Neural crest cell (in vitro differentiated cells): ENCODE data around the gene AP5B1. TPM values are rescaled to one million over a fixed set of nuclear protein-coding genes. Genes with fewer than 3 reads are reported as not detected.

Experiments
- DNase-seq: peaks from one replicate; pipeline ENCODE4 v3.0.0; 2021; ENCODE audit warnings: low read depth, mixed read lengths, low spot score
- H3K27ac Mint-ChIP-seq: one replicate; pipeline ENCODE4 v1.8.0; 2021; ENCODE audit warnings: mild to moderate bottlenecking, mixed read lengths; ENCODE audit not compliant: unreplicated experiment
- H3K27me3 Mint-ChIP-seq: 2 replicates; pipeline ENCODE4 v1.8.0; 2021; ENCODE audit warnings: low read depth, mild to moderate bottlenecking, mixed read lengths
- H3K36me3 Mint-ChIP-seq: 2 replicates; pipeline ENCODE4 v1.8.0; 2021; ENCODE audit warnings: low read depth, mild to moderate bottlenecking, mixed read lengths
- H3K4me1 Mint-ChIP-seq: 2 replicates; pipeline ENCODE4 v1.8.0; 2021; ENCODE audit warnings: mixed read lengths
- H3K4me3 Mint-ChIP-seq: one replicate; pipeline ENCODE4 v1.8.0; 2021; ENCODE audit warnings: mild to moderate bottlenecking, mixed read lengths
- H3K9me3 Mint-ChIP-seq: 2 replicates; pipeline ENCODE4 v1.8.0; 2021; ENCODE audit warnings: mixed read lengths
- total RNA-seq: library from RNA; stranded (reverse); gene quantifications from 2 replicates; pipeline ENCODE4 v1.2.1, GENCODE V29; 2021
- TF ChIP-seq, protein P1 (sequence below): fragments of 200-600 bp; sonication (generic); conservative IDR thresholded peaks from 2 replicates; pipeline ENCODE4 v1.5.0; 2021; ENCODE audit warnings: antibody characterized with exemption, mild to moderate bottlenecking

The AP5B1 gene
- total RNA-seq, 1 donor from 2014 or later: 10.8 TPM

DNA sequence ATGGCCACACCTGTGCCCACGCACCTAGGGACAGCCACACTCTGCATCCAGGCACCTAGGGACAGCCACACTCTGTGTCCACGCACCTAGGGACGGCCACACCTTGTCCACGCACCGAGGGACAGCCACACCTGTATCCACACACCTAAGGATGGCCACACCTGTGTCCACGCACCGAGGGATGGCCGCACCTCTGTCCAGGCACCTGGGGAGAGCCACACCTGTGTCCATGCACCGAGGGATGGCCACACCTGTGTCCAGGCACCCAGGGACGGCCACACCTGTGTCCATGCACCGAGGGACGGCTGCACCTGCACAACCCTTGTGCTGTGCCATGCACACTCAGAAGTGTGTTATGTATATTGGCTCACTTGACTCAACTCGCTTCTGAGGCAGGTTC is 16.9 kb upstream of the AP5B1 start:
- no peak overlapping the region for H3K4me3 Mint-ChIP-seq
- TF ChIP-seq, protein P1, sequence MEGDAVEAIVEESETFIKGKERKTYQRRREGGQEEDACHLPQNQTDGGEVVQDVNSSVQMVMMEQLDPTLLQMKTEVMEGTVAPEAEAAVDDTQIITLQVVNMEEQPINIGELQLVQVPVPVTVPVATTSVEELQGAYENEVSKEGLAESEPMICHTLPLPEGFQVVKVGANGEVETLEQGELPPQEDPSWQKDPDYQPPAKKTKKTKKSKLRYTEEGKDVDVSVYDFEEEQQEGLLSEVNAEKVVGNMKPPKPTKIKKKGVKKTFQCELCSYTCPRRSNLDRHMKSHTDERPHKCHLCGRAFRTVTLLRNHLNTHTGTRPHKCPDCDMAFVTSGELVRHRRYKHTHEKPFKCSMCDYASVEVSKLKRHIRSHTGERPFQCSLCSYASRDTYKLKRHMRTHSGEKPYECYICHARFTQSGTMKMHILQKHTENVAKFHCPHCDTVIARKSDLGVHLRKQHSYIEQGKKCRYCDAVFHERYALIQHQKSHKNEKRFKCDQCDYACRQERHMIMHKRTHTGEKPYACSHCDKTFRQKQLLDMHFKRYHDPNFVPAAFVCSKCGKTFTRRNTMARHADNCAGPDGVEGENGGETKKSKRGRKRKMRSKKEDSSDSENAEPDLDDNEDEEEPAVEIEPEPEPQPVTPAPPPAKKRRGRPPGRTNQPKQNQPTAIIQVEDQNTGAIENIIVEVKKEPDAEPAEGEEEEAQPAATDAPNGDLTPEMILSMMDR: no peak
- H3K36me3 Mint-ChIP-seq: no peaks in the 10 kb centered on the region
- no peak overlapping the region for H3K27ac Mint-ChIP-seq
- H3K4me1 Mint-ChIP-seq: peaks cover 6% of the 10 kb centered on the region
- no peaks in the 10 kb centered on the region for H3K9me3 Mint-ChIP-seq
- peaks cover 10% of the 10 kb centered on the region for H3K27me3 Mint-ChIP-seq
- no peak for DNase-seq

DNA sequence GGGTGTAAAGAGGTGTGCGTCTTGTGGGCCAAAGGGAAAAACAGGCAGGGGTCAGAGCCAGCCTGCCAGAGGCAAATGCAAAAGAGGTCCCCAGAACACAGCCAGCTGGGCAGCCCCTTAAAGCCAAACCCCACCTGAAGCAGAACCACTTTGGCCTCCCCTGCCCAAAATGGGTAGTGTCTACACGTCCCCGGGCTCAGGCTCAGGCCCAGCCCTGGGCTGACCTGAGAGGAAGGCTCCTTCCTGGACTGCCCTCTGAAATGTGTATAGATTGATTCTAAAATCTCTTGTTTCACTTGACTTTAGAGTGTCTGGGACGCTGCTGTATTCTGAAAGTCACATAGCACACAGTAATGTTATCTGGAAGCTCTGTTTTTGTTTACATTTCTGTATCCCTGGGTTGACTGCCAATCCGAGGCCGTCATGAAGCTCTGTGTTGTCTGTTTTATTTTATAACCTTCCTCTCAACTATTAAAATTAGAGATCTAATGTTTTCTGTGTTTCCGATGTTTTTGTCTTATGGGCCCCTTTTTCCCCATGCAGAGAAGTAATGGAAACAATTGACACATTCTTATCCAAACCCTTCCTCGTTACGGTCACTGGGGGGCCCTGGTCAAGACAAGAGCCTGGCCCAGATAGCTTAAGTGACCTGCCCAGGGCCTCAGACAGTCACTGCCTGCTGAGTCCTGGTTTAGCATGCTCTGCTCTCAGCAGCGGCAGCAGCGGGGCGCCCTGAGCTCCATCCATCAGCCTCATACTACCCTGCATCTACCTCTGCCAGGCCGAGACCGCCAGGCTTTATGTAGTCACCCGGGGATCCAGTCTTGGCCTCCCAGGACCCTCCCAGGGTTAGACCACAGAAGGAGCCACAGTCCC is 16.2 kb upstream of the AP5B1 start:
- Mint-ChIP-seq H3K27me3 (peaks cover 12% of the 10 kb centered on the region), H3K4me3 (no peak overlapping the region), H3K4me1 (peaks cover 6% of the 10 kb centered on the region), H3K36me3 (no peaks in the 10 kb centered on the region), H3K27ac (peak overlapping the region; percentile 1), H3K9me3 (no peaks in the 10 kb centered on the region)
- TF ChIP-seq, protein P1: no peak
- DNase-seq: no peak

DNA sequence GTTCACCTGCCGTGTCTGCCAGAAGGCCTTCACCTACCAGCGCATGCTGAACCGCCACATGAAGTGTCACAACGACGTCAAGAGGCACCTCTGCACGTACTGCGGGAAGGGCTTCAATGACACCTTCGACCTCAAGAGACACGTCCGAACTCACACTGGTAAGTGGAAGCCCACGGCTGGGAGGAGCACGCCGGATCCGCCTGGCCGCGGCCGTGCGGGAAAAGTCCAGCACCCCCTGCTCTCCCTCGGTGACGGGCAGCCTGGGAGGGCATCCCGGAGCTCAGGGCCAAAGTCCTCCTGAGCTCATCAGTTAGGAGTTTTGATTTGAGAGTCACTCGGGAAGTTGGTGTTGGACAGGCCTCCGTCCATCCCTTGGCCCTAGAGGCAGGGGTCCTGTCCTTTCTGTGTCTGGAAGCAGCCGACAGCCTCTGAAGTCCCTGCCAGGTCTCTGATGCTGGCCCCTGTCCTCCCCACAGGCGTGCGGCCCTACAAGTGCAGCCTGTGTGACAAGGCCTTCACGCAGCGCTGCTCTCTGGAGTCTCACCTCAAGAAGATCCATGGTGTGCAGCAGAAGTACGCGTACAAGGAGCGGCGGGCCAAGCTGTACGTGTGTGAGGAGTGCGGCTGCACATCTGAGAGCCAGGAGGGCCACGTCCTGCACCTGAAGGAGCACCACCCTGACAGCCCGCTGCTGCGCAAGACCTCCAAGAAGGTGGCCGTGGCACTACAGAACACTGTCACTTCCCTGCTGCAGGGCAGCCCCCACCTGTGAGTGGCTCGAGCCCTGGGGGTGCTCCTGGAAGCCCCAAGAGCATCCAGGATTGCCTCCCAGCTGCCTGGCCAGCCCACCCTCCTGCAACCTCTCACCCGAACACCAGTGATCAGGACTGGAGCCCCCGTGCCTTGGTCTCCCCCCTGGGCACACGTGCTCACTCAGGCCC is 14.1 kb upstream of the AP5B1 start:
- no peak for DNase-seq
- Mint-ChIP-seq H3K4me1 (peaks cover 6% of the 10 kb centered on the region), H3K4me3 (no peak overlapping the region), H3K27ac (no peak overlapping the region), H3K36me3 (no peaks in the 10 kb centered on the region), H3K27me3 (peaks cover 25% of the 10 kb centered on the region), H3K9me3 (no peaks in the 10 kb centered on the region)
- TF ChIP-seq, protein P1: no peak

DNA sequence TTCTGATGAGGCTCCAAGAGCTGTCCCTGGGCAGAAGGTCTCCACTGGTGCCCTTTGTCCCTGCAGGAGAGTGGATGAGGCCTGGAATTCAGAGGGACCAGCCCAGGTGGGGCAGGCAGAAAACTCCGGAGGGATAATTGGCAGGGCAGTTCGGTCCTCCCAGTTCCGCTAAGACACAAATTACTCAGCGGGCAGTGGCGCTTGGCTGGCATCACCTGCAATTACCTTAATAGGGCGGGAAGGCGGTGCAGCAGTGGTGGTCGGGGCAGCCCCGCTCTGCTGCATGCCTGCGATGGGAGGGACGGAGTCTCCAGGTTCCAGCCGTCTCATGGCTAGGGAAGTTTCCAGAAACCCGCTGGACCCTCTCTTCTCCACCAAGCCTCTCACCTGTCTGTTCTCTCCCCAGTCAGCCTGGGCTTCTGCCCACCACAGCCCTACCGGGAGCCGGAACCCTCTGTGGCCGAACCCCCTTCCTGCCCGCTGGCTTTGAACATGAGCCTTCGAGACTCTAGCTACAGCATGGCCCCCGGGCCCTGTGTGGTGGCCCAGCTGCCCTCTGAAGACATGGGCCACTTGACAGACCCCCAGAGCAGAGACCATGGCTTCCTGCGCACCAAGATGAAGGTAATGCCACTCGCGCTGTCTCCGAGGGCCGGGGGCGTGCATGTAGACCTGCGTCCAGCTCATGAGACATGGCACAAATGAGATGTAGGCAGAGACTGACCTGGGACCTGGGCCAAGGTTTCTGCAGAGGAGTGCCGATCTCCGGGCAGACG is 13.0 kb upstream of the AP5B1 start:
- TF ChIP-seq, protein P1: no peak
- Mint-ChIP-seq H3K9me3 (no peaks in the 10 kb centered on the region), H3K36me3 (no peaks in the 10 kb centered on the region), H3K27me3 (peaks cover 36% of the 10 kb centered on the region), H3K4me1 (peaks cover 9% of the 10 kb centered on the region), H3K4me3 (no peak overlapping the region), H3K27ac (no peak overlapping the region)
- no peak for DNase-seq

DNA sequence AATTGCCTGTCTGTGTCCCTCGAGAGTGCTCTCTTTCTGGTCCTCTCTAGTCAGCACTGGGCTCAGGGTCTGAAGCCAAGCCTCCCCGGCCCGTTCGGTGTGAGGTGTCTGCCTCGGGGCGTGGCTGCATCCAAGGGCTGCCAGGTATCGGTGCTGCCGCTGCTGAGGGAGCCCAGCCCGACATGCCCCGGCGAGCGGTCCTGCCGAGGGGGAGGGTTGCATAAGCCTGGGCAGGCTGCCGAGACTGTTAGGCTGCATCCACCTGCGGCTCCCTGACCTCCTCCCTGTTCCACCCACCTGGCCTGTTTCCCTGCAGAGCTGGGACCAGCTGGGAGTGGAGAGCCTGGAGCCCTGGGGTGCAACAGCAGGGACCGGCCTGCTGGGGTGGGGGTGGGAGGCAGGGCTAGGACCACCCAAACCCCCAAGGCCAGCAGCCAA is 12.4 kb upstream of the AP5B1 start:
- no peak overlapping the region for H3K27ac Mint-ChIP-seq

More for the DNA sequence above, 12.4 kb upstream of the AP5B1 start:
- Mint-ChIP-seq H3K4me1 (peaks cover 10% of the 10 kb centered on the region), H3K27me3 (peaks cover 42% of the 10 kb centered on the region), H3K36me3 (no peaks in the 10 kb centered on the region), H3K9me3 (no peaks in the 10 kb centered on the region), H3K4me3 (no peak overlapping the region)
- TF ChIP-seq, protein P1: no peak
- no peak for DNase-seq
